Skeletal muscle satellite cell (primary cell): ENCODE results near the gene ANO2.

Experiments used
- H3K27me3 ChIP-seq: 2 replicates; pipeline ENCODE4 v1.7.0; 2013; ENCODE audit warnings: low read length; ENCODE audit not compliant: control insufficient read depth, insufficient read depth
- H3K36me3 ChIP-seq: 2 replicates; pipeline ENCODE4 v1.7.0; 2013; ENCODE audit warnings: mild to moderate bottlenecking, control low read depth, low read length; ENCODE audit not compliant: insufficient read depth
- H3K4me1 ChIP-seq: 2 replicates; pipeline ENCODE4 v1.7.0; 2013; ENCODE audit warnings: low read length; ENCODE audit not compliant: control insufficient read depth, insufficient read depth
- H3K4me2 ChIP-seq: 2 replicates; pipeline ENCODE4 v1.7.0; 2013; ENCODE audit warnings: mild to moderate bottlenecking, low read length
- H3K4me3 ChIP-seq: 2 replicates; pipeline ENCODE4 v1.7.0; 2013; ENCODE audit warnings: low read length
- H3K9ac ChIP-seq: 2 replicates; pipeline ENCODE4 v1.7.0; 2013; ENCODE audit warnings: mild to moderate bottlenecking, low read depth, low read length, moderate library complexity
- H3K9me3 ChIP-seq: replicated peaks from 2 replicates; pipeline ENCODE4 v1.7.0; 2013; ENCODE audit warnings: mild to moderate bottlenecking, control low read depth, low read length

The ANO2 gene

GRCh38 chr12:5648692-5649359 lies 296.2 kb downstream of the ANO2 start:
- H3K9ac ChIP-seq, result no peak overlapping the region
- H3K27me3 ChIP-seq, result no peaks in the 10 kb centered on the region

GRCh38 chr12:5643266-5643665 lies 301.8 kb downstream of the ANO2 start:
- H3K4me2 ChIP-seq, result no peak overlapping the region

More at GRCh38 chr12:5648692-5649359, 296.2 kb downstream of the ANO2 start:
- no peaks in the 10 kb centered on the region for H3K9me3 ChIP-seq
- H3K4me1 ChIP-seq, result no peaks in the 10 kb centered on the region
- H3K4me2 ChIP-seq, result no peak overlapping the region
- H3K4me3 ChIP-seq, result no peak overlapping the region
- H3K36me3 ChIP-seq, result no peaks in the 10 kb centered on the region

DNA sequence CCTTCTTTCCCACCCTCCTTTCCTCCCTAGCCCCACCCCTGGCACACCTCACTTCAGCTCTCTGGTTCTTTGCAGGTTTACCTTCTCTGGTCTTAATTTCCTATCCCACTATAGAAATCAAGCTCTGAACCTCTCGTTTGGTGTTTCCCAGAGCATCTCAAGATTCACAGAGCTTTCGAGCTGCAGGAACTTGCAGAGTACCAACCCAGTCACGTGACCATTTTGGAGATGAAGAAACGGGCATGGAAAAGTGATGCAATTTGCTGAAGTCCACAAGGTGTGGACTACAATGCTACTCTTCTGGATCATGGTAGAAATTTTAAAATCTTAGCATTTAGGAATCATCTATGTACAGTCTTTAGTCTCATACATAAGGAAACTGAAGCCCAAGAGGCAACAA lies 307.4 kb downstream of the ANO2 start:
- no peaks in the 10 kb centered on the region for H3K36me3 ChIP-seq
- no peaks in the 10 kb centered on the region for H3K27me3 ChIP-seq
- H3K4me1 ChIP-seq, result no peaks in the 10 kb centered on the region
- no peaks in the 10 kb centered on the region for H3K9me3 ChIP-seq
- H3K9ac ChIP-seq, result no peak overlapping the region
- no peak overlapping the region for H3K4me2 ChIP-seq
- H3K4me3 ChIP-seq, result no peak overlapping the region

More at GRCh38 chr12:5643266-5643665, 301.8 kb downstream of the ANO2 start:
- no peak overlapping the region for H3K4me3 ChIP-seq
- H3K27me3 ChIP-seq, result no peaks in the 10 kb centered on the region
- H3K9ac ChIP-seq, result no peak overlapping the region
- H3K36me3 ChIP-seq, result no peaks in the 10 kb centered on the region
- no peaks in the 10 kb centered on the region for H3K9me3 ChIP-seq
- H3K4me1 ChIP-seq, result no peaks in the 10 kb centered on the region

GRCh38 chr12:5636907-5637306 lies 308.2 kb downstream of the ANO2 start:
- Histone ChIP-seq H3K4me1 (no peaks in the 10 kb centered on the region), H3K4me3 (no peak overlapping the region), H3K27me3 (no peaks in the 10 kb centered on the region), H3K4me2 (no peak overlapping the region), H3K9ac (no peak overlapping the region), H3K36me3 (no peaks in the 10 kb centered on the region), H3K9me3 (no peaks in the 10 kb centered on the region)

DNA sequence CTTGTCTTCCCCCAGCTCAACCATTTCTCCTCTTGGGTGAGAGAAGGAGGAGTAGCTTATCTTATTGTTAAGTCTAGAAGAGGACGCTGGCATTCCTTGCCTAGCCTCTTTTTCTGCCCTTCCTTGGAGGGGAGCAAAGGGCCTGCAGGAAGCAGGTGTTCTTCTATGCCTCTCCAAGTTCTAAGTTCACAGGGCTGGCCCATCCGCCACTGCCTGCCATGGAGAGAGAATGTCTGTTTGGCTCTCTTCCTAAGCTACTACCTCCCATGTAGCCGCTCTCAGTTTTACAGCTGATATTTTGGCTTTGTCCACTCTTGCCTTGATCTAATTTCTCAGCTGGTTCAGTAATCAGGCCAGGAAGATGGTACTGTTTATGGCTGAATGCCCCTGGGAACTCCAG lies 312.0 kb downstream of the ANO2 start:
- H3K9ac ChIP-seq, result no peak overlapping the region
- no peak overlapping the region for H3K4me3 ChIP-seq
- H3K4me1 ChIP-seq, result no peaks in the 10 kb centered on the region
- H3K9me3 ChIP-seq, result peaks cover 3% of the 10 kb centered on the region
- H3K36me3 ChIP-seq, result no peaks in the 10 kb centered on the region
- H3K27me3 ChIP-seq, result no peaks in the 10 kb centered on the region
- no peak overlapping the region for H3K4me2 ChIP-seq

- no peaks in the 10 kb centered on the region for H3K36me3 ChIP-seq
- H3K4me3 ChIP-seq, result no peak overlapping the region
- H3K27me3 ChIP-seq, result no peaks in the 10 kb centered on the region
- no peaks in the 10 kb centered on the region for H3K4me1 ChIP-seq
- no peak overlapping the region for H3K9ac ChIP-seq
- H3K9me3 ChIP-seq, result peaks cover 3% of the 10 kb centered on the region
- H3K4me2 ChIP-seq, result no peak overlapping the region
Observed at GRCh38 chr12:5632453-5632852, 312.6 kb downstream of the ANO2 start.

DNA sequence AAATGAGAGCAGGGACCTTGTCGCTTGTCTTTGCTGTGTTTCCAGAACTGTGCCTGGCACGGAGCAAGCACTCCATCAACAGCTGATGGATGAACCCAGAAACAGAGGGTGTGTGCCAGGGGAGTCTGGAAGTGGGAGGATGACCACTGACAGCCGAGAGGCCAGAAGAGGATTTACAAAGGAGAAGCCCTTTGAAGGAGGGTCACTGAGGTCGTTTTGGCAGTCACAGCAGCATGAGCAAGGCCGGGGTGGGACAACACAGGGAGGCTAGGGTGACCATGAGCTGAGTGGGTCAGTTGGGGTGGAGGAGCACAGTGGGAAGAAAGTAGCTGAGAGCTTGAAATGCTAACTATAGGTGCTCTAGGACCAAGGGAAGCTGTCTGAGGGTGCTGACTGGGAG lies 313.6 kb downstream of the ANO2 start:
- H3K4me1 ChIP-seq, result no peaks in the 10 kb centered on the region
- no peak overlapping the region for H3K9ac ChIP-seq
- H3K27me3 ChIP-seq, result no peaks in the 10 kb centered on the region
- no peaks in the 10 kb centered on the region for H3K36me3 ChIP-seq
- no peak overlapping the region for H3K4me2 ChIP-seq
- peaks cover 3% of the 10 kb centered on the region for H3K9me3 ChIP-seq
- H3K4me3 ChIP-seq, result no peak overlapping the region

DNA sequence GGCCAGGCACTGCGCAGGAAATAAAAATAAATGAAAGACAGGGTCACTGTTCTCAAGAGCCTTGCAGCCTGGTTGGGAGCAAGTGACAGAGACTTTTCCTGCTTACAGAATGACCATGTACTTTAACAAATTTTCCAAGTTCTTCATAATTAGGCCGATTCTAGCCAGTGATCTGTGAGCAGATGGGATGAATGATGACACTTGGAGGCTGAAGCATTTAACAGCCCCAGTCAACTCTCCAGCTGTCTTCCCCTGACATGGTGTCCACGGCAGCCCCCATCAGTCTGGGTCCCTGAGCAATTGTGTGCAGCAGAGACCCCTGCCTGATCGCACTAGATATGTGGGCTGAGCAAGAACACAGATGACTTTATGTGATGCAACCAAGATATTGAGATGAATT lies 314.3 kb downstream of the ANO2 start:
- Histone ChIP-seq H3K4me3 (no peak overlapping the region), H3K9me3 (peaks cover 3% of the 10 kb centered on the region), H3K27me3 (no peaks in the 10 kb centered on the region), H3K36me3 (no peaks in the 10 kb centered on the region), H3K9ac (no peak overlapping the region), H3K4me2 (no peak overlapping the region), H3K4me1 (no peaks in the 10 kb centered on the region)

- H3K4me1 ChIP-seq, result no peaks in the 10 kb centered on the region
- H3K27me3 ChIP-seq, result no peaks in the 10 kb centered on the region
- H3K9ac ChIP-seq, result no peak overlapping the region
- no peak overlapping the region for H3K4me3 ChIP-seq
- no peaks in the 10 kb centered on the region for H3K36me3 ChIP-seq
- peaks cover 5% of the 10 kb centered on the region for H3K9me3 ChIP-seq
- no peak overlapping the region for H3K4me2 ChIP-seq
Observed at GRCh38 chr12:5628501-5628900, 316.6 kb downstream of the ANO2 start.

DNA sequence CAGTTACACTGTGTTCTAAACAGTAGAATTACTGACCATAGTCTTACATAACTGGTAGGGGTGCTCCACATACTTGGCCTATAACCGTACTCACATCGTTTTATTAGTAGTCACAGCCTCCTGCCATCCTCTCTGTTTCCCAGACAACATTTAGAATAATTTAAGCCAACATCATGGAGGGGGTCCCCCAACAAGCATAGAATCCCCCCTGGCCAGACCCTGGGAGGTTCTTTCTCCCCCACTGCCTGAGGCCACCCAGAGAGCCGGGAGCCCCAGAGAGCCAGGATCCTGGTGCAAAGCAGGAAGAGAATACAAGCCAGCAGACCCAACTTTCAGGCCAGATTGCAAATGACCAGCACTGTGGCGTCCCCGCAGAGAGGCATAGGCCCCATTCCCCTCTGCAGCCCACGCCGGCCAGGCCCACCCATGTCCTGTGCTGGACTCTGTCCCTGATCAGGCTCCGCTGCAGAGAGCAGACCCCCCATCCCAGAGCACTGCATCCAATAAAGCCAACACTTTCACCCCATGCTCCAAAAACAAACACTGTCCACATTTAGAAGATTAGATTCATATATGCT lies 317.9 kb downstream of the ANO2 start:
- H3K9me3 ChIP-seq, result peaks cover 5% of the 10 kb centered on the region
- H3K4me2 ChIP-seq, result no peak overlapping the region
- H3K9ac ChIP-seq, result no peak overlapping the region
- no peaks in the 10 kb centered on the region for H3K36me3 ChIP-seq
- H3K4me1 ChIP-seq, result no peaks in the 10 kb centered on the region
- H3K4me3 ChIP-seq, result no peak overlapping the region
- no peaks in the 10 kb centered on the region for H3K27me3 ChIP-seq

DNA sequence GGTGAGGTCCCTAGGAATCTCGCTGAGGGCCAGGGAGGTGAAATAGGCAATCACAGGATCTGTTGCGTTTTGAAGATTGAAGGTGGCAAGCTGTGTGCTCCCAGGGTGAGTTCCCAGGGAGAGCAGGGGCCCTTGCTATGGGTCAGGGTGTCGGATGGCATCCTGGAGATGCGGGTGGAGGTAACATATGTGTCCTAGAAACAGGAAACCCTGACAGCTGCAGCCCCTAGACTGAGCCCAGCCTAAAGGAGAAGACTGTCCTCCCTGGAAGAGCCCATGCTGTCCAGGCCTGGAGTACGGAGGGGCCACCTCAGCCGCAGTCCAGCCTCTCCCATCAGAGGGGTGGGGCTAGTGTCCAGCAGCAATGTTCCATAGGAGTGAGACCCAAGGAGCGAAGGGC lies 318.9 kb downstream of the ANO2 start:
- Histone ChIP-seq H3K9me3 (peaks cover 5% of the 10 kb centered on the region), H3K27me3 (no peaks in the 10 kb centered on the region), H3K4me3 (no peak overlapping the region), H3K9ac (no peak overlapping the region), H3K36me3 (no peaks in the 10 kb centered on the region), H3K4me1 (no peaks in the 10 kb centered on the region), H3K4me2 (no peak overlapping the region)
